HCEC 1CT (cell line): Measurements from ENCODE around the gene KLHDC1.
"Not testable (repeated sequence)": the region's sequence is repeated elsewhere in the genome, so short reads cannot be mapped to it uniquely, and the experiment has no call there.

Experiments used
- DNase-seq: peaks from one replicate; pipeline ENCODE4 v3.0.0-alpha.2; 2017

KLHDC1 gene

DNA sequence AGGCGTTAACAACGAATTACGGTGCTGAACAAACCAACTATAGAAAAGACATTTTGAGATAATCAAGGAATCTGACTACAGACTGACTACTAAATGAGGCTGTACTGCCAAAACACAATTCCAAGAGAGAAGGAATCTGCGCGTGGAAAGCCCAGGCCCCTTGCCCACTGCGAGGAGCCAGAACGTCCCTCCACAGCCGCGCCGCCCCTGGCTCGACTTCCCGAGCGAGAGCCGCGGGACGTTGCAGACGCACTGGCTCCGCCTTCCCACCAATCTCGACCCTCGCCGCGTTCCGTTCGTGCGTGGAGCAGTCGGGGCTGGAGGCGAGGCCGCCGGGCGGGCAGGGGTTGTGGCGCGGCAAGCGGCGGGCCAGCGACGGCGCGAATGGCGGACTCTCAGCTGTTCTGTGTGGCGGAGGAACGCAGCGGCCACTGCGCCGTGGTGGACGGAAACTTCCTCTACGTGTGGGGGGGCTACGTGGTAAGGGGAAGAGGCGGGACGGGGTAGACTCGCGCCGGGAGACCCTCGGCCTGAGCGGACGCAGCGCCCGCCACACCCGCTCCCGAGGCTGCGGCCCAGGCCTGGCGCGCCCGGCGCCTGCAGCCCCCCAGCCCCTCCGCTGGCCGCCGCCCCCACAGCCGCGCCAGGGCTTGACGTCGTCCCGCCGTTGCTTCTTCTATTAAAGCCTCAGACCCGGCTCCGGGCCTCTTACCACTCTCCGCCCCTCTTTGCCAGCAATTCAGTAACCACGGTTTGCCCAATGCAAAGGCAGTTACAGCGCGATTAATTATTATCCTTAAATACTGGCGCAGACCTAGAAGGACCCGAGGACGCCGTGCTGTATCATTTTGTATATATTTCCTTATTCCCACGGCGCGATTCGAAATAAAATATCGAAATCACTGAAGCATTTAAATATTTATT, at the start of gene KLHDC1:
Gene KLHDC1, plus strand, starts transcription at position 310 of the 924 bp plus-strand sequence. Its CDS starts 75 bp downstream, at position 385.
- peak; percentile 68 for DNase-seq

DNA sequence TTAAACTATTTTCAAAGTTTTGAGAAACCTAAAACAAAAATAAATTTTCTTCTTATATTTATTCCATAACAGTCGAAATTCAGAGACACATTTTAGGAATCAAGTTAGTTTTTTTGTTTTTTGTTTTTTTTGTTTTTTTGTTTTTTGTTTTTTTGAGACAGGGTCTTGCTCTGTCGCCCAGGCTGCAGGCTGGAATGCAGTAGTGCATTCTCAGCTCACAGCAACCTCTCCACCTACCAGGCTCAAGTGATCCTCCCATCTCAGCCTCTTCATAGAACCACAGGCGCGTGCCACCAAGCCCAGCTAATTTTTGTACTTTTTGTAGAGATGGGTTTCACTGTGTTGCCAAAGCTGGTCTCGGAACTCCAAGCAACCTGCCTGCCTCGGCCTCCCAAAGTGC, 39.4 kb upstream of the KLHDC1 start:
- DNase-seq = no peak

DNA sequence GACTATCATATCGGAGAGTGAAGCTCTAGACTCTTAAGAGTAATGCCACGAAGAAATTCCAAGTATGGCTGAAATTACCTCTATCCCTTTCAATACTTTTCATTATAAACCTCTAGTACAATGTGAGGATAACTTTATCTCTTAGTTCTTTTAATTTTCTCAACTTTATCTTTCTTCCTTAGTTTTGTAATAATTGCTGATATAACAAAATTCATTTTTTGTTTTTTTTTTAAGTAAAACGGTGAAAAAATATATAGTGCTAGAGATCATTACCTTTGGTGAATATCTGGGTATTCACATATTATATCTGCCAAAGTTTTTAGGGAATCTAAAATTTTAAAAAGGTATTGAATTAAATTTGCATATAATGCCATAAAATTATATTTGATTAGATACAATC, 38.4 kb upstream of the KLHDC1 start:
- DNase-seq = no peak

DNA sequence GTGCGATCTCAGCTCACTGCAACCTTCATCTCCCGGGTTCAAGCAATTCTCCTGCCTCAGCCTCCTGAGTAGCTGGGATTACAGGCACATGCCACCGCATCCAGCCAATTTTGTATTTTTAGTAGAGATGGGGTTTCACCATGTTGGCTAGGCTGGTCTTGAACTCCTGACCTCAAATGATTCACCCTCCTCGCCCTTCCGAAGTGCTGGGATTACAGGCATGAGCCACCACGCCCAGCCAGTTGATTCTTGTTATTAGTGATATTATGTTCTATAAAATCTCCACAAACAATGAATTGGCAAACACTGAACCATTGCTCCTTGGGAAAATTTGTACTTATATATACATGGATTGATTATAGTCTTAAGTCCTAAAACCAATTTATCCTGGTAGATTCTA, 35.4 kb upstream of the KLHDC1 start:
- DNase-seq = peak; percentile 2

GRCh38 chr14:49659526-49660455, 33.1 kb upstream of the KLHDC1 start:
- DNase-seq = no peak

GRCh38 chr14:49670475-49670874, 22.4 kb upstream of the KLHDC1 start:
- DNase-seq = no peak

GRCh38 chr14:49673586-49673985, 19.3 kb upstream of the KLHDC1 start:
- no peak for DNase-seq

DNA sequence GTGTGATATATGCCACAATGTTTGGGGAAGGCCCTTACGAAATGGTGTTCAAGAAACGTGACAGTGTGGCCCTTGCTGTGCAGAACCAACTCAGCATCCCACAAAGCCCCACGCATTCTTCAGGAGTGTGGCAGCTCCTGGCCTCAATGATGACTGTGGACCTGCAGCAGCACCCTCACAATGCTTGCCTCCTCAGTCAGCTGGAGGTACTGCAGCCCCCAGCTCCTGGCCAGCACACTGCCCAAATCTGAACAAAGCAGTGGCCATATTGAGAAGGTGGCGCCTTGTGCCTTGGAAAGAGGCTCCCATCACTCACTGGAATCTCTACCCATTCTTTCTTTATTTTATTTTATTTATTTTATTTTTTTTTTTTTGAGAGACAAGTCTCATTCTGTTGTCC, 15.3 kb upstream of the KLHDC1 start:
- no peak for DNase-seq

- peak; percentile 2 for DNase-seq
Measured at GRCh38 chr14:49679271-49679670, 13.6 kb upstream of the KLHDC1 start.

DNA sequence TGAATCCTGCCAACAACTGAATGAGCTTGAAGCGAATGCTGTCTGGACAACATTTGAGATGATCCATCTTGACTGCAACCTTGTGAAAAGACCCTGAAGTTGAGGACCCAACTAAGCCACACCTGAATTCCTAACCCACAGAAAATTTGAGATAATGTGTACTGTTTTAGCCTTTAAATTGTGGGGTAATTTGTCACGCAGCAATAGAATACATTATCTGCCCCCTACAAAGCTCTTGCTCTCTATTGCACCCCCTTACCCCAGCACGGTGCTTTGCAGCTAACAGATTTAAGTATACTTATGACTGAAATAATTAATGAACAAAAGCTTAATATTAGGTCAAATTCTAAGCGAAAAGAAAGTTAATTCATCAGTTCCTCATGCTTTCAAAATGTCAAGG, 6.5 kb upstream of the KLHDC1 start:
- no peak for DNase-seq

DNA sequence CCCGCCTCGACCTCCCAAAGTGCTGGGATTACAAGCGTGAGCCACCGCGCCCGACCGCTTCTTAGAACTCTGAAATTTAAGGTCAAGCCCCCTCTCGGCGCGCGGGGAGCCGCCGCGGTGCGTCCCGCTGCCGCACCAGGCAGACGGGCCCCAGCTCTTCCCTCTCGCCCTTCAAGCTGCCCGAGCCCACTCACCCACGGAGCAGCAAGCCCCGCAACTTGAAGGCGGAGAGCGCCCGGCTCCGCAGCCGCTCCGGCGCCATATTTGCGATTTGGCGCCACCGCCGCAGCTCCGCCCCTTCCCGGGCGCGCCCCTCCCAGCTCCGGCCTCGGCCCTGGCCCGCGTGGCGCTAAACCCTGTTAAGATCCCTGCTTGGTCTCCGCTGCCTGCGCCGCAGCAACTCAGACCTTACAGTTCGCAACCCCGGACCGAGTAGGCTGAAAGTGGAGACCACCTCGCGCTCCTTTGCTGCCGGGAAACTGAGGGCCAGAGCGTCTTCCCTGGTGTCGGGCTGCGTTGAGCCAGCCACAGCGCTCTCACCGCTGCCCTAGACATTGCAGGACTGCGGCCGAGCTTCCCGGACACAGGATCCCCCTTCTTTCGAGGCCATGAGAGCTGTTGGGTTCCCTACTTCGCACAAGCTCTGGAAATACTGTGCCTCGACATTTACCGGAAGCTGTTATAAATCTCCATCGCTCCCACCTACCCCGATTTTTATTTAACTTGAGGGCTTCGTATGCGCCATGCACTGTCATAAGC, 4.8 kb upstream of the KLHDC1 start, which contains the start of gene POLE2:
Gene POLE2, minus strand, starts transcription at position 273 of the 759 bp plus-strand sequence. Its CDS starts 11 bp downstream, at position 262.
- peak; percentile 69 for DNase-seq

DNA sequence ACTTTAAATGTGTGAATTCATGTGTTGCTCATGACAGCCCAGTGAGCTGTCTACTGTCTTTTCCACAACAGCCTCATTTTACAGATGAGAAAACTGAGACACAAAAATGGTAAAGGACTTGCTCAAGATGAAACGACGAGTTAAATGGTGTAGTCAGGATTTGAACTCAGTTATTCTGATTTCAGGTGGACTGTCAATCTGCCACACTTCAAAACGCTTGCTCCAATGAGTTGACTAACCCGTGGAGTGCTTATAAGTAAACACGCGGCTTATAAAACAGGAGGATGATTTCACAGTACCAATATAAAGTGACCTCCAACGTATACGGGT, 4.3 kb upstream of the KLHDC1 start:
- no peak for DNase-seq

GRCh38 chr14:49691031-49691430, 1.9 kb upstream of the KLHDC1 start:
- no peak for DNase-seq

GRCh38 chr14:49692193-49692757, 645 bp upstream of the KLHDC1 start:
- DNase-seq = no peak

- DNase-seq = not testable (repeated sequence)
Measured at GRCh38 chr14:49693735-49694124, 810 bp downstream of the KLHDC1 start.

- no peak for DNase-seq
Measured at GRCh38 chr14:49702725-49703124, 9.8 kb downstream of the KLHDC1 start.

- no peak for DNase-seq
Measured at GRCh38 chr14:49703965-49704364, 11.0 kb downstream of the KLHDC1 start.

GRCh38 chr14:49704471-49704870, 11.6 kb downstream of the KLHDC1 start:
- not testable (repeated sequence) for DNase-seq

GRCh38 chr14:49710993-49711392, 18.1 kb downstream of the KLHDC1 start:
- not testable (repeated sequence) for DNase-seq

DNA sequence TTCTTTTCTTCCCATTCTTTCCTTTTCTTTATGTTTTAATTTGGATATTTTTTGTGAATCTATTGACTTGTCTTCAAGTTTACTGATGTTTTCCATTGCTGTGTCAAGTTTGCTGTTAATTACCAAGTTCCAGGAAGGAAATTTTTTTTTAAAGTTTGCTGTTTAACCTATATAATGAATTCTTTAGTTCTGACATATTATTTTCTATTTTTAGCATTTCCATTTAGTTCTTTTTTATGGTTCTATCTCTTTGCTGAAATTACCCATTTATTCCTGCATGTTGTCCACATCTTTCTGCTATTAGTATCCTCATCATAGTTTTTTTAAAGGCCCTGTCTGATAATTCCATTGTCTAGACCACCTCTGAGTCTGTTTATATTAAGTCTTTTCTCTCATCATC, 27.8 kb downstream of the KLHDC1 start:
- DNase-seq = no peak

DNA sequence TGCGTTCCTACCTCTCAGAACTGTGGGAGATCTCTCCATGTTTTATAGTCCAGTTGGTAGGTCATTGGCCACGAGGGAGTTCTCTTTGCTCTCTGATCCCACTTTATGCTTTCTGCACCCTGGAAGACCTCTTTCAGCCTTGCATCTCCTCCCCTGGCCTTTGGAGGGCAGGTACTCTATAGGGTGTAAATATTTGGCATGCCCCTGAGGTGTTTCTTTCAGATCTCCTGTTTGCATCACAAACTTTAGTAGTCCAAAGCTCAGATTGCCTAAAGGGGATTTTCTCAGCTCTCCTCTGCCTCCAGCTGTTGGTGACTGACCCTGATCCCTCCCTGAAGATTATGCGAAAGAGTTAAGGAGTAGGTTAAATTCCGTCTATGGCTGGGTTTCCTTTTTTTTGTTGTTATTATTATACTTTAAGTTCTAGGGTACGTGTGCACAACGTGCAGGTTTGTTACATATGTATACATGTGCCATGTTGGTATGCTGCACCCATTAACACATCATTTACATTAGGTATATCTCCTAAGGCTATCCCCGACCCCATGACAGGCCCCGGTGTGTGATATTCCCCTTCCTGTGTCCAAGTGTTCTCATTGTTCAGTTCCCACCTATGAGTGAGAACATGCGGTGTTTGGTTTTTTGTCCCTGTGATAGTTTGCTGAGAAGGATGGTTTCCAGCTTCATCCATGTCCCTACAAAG, 29.0 kb downstream of the KLHDC1 start:
- DNase-seq = not testable (repeated sequence)

DNA sequence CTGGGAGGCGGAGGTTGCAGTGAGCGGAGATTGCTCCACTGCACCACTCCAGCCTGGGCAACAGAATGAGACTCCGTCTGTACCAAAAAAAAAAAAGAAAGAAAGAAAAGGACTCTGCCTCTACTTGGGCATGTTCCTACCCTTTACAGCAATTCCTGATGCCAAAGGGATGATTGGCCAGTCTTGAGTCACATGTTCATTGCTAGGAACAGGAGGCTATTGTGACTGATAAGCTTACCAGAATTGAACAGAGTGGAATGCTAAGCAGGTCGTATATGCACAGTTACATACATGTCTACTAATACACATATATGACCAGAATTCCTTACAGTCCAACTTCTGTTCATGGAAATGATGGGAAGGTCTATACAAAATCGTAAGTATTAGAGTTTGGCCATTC, 34.3 kb downstream of the KLHDC1 start:
- DNase-seq = no peak
